Measurements from ENCODE around the gene DHX35. TPM values are rescaled to one million over a fixed set of nuclear protein-coding genes. Genes with fewer than 3 reads are reported as not detected.

The DHX35 gene
- total and polyA plus RNA-seq, 2 experiments from 2014 or later, result 8.3 to 25.9 TPM

DNA sequence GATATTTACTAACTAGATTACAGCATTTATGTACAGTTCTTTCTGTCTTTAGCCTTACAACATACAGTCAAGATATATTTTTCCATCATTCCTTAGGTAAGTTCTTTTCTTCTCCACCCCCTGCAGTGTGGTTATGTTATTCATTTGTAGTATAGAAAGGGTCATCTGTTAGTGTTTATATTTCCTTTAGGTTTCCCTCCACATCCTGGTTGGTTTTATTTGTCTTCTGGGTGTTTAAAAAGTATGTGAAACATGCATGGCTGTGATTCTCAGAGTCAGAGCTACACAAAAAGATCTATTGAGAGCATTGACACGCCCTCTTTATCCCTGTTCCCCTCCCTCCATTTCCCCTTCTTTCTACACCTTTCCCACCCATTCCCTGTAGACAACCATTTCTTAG, 20.1 kb downstream of the DHX35 start (continued):
- TF ChIP-seq, protein P1, sequence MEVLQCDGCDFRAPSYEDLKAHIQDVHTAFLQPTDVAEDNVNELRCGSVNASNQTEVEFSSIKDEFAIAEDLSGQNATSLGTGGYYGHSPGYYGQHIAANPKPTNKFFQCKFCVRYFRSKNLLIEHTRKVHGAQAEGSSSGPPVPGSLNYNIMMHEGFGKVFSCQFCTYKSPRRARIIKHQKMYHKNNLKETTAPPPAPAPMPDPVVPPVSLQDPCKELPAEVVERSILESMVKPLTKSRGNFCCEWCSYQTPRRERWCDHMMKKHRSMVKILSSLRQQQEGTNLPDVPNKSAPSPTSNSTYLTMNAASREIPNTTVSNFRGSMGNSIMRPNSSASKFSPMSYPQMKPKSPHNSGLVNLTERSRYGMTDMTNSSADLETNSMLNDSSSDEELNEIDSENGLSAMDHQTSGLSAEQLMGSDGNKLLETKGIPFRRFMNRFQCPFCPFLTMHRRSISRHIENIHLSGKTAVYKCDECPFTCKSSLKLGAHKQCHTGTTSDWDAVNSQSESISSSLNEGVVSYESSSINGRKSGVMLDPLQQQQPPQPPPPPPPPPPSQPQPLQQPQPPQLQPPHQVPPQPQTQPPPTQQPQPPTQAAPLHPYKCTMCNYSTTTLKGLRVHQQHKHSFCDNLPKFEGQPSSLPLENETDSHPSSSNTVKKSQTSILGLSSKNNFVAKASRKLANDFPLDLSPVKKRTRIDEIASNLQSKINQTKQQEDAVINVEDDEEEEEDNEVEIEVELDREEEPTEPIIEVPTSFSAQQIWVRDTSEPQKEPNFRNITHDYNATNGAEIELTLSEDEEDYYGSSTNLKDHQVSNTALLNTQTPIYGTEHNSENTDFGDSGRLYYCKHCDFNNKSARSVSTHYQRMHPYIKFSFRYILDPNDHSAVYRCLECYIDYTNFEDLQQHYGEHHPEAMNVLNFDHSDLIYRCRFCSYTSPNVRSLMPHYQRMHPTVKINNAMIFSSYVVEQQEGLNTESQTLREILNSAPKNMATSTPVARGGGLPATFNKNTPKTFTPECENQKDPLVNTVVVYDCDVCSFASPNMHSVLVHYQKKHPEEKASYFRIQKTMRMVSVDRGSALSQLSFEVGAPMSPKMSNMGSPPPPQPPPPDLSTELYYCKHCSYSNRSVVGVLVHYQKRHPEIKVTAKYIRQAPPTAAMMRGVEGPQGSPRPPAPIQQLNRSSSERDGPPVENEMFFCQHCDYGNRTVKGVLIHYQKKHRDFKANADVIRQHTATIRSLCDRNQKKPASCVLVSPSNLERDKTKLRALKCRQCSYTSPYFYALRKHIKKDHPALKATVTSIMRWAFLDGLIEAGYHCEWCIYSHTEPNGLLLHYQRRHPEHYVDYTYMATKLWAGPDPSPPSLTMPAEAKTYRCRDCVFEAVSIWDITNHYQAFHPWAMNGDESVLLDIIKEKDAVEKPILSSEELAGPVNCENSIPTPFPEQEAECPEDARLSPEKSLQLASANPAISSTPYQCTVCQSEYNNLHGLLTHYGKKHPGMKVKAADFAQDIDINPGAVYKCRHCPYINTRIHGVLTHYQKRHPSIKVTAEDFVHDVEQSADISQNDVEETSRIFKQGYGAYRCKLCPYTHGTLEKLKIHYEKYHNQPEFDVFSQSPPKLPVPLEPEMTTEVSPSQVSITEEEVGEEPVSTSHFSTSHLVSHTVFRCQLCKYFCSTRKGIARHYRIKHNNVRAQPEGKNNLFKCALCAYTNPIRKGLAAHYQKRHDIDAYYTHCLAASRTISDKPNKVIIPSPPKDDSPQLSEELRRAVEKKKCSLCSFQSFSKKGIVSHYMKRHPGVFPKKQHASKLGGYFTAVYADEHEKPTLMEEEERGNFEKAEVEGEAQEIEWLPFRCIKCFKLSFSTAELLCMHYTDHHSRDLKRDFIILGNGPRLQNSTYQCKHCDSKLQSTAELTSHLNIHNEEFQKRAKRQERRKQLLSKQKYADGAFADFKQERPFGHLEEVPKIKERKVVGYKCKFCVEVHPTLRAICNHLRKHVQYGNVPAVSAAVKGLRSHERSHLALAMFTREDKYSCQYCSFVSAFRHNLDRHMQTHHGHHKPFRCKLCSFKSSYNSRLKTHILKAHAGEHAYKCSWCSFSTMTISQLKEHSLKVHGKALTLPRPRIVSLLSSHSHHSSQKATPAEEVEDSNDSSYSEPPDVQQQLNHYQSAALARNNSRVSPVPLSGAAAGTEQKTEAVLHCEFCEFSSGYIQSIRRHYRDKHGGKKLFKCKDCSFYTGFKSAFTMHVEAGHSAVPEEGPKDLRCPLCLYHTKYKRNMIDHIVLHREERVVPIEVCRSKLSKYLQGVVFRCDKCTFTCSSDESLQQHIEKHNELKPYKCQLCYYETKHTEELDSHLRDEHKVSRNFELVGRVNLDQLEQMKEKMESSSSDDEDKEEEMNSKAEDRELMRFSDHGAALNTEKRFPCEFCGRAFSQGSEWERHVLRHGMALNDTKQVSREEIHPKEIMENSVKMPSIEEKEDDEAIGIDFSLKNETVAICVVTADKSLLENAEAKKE (CRISPR knock-in tag; IDR thresholded peaks at IDR 0.05), result no peak
- no peak for TF ChIP-seq ZNF331 (CRISPR knock-in tag; IDR thresholded peaks at IDR 0.05; ENCODE audit: low read depth)

- H3K36me3 ChIP-seq (ENCODE audit: insufficient read depth), result no peaks in the 10 kb centered on the region
- no peak overlapping the region for H3K4me3 ChIP-seq
- H3K27ac ChIP-seq (ENCODE audit: low read depth), result no peak overlapping the region
- Mint-ChIP-seq H3K4me1 (peaks cover 16% of the 10 kb centered on the region; the same call in 2 of the 3 replicates), H3K36me3 (ENCODE audit: low read depth) (peaks cover 28% of the 10 kb centered on the region), H3K4me3 (no peak overlapping the region), H3K9me3 (no peaks in the 10 kb centered on the region), H3K27me3 (ENCODE audit: insufficient read depth, low read depth, poor library complexity) (no peaks in the 10 kb centered on the region), H3K27ac (no peak overlapping the region)
- H3K9me2 ChIP-seq (ENCODE audit: insufficient read depth), result no peaks in the 10 kb centered on the region
- TF ChIP-seq EZH2phosphoT487 (IDR thresholded peaks at IDR 0.05; ENCODE audit: unreplicated experiment) (no peak), CTCF (conservative IDR thresholded peaks at IDR 0.05; ENCODE audit: low read depth in 2 of 2) (no peak), CREB1 (CRISPR knock-in tag; IDR thresholded peaks at IDR 0.05; ENCODE audit: low read depth) (no peak), JUNB (IDR thresholded peaks at IDR 0.05; ENCODE audit: unreplicated experiment) (no peak), ZNF114 (CRISPR knock-in tag; IDR thresholded peaks at IDR 0.05) (no peak), POLR2AphosphoS5 (IDR thresholded peaks at IDR 0.05; ENCODE audit: low read depth) (no peak)
- TF ChIP-seq, protein P2, sequence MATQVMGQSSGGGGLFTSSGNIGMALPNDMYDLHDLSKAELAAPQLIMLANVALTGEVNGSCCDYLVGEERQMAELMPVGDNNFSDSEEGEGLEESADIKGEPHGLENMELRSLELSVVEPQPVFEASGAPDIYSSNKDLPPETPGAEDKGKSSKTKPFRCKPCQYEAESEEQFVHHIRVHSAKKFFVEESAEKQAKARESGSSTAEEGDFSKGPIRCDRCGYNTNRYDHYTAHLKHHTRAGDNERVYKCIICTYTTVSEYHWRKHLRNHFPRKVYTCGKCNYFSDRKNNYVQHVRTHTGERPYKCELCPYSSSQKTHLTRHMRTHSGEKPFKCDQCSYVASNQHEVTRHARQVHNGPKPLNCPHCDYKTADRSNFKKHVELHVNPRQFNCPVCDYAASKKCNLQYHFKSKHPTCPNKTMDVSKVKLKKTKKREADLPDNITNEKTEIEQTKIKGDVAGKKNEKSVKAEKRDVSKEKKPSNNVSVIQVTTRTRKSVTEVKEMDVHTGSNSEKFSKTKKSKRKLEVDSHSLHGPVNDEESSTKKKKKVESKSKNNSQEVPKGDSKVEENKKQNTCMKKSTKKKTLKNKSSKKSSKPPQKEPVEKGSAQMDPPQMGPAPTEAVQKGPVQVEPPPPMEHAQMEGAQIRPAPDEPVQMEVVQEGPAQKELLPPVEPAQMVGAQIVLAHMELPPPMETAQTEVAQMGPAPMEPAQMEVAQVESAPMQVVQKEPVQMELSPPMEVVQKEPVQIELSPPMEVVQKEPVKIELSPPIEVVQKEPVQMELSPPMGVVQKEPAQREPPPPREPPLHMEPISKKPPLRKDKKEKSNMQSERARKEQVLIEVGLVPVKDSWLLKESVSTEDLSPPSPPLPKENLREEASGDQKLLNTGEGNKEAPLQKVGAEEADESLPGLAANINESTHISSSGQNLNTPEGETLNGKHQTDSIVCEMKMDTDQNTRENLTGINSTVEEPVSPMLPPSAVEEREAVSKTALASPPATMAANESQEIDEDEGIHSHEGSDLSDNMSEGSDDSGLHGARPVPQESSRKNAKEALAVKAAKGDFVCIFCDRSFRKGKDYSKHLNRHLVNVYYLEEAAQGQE (IDR thresholded peaks at IDR 0.05; ENCODE audit: unreplicated experiment), result no peak
- TF ChIP-seq, protein P3, sequence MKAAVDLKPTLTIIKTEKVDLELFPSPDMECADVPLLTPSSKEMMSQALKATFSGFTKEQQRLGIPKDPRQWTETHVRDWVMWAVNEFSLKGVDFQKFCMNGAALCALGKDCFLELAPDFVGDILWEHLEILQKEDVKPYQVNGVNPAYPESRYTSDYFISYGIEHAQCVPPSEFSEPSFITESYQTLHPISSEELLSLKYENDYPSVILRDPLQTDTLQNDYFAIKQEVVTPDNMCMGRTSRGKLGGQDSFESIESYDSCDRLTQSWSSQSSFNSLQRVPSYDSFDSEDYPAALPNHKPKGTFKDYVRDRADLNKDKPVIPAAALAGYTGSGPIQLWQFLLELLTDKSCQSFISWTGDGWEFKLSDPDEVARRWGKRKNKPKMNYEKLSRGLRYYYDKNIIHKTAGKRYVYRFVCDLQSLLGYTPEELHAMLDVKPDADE (IDR thresholded peaks at IDR 0.05), result no peak
- peaks cover 17% of the 10 kb centered on the region; the same call in 1 of the 2 replicates for H4K20me1 ChIP-seq (replicated peaks; ENCODE audit: insufficient read depth)
- no peak for DNase-seq (ENCODE audit: low spot score)
- no peaks in the 10 kb centered on the region for H3K27me3 ChIP-seq (ENCODE audit: insufficient read depth)
- H2AFZ ChIP-seq, result no peak overlapping the region
- peaks cover 7% of the 10 kb centered on the region for H3K4me1 ChIP-seq (ENCODE audit: insufficient read depth)
- no peak for ATAC-seq
- H3K79me2 ChIP-seq (replicated peaks; ENCODE audit: insufficient read depth), result peaks cover 13% of the 10 kb centered on the region
- no peaks in the 10 kb centered on the region for H3F3A ChIP-seq (replicated peaks; ENCODE audit: low read depth)
- H3K4me2 ChIP-seq, result no peak overlapping the region
Measured at GRCh38 chr20:38985060-38985459, 22.9 kb downstream of the DHX35 start.
